NCI-H345 (cell line): ENCODE measurements around the gene MAGI2.

Experiments used
- DNase-seq: peaks from one replicate; lab custom pipeline; 2025; lab: John Stamatoyannopoulos, UW

MAGI2 gene

GRCh38 chr7:77989981-77990566 is 1463.4 kb downstream of the MAGI2 start:
- no peak for DNase-seq

GRCh38 chr7:77985974-77986339 is 1467.5 kb downstream of the MAGI2 start:
- DNase-seq, result no peak

DNA sequence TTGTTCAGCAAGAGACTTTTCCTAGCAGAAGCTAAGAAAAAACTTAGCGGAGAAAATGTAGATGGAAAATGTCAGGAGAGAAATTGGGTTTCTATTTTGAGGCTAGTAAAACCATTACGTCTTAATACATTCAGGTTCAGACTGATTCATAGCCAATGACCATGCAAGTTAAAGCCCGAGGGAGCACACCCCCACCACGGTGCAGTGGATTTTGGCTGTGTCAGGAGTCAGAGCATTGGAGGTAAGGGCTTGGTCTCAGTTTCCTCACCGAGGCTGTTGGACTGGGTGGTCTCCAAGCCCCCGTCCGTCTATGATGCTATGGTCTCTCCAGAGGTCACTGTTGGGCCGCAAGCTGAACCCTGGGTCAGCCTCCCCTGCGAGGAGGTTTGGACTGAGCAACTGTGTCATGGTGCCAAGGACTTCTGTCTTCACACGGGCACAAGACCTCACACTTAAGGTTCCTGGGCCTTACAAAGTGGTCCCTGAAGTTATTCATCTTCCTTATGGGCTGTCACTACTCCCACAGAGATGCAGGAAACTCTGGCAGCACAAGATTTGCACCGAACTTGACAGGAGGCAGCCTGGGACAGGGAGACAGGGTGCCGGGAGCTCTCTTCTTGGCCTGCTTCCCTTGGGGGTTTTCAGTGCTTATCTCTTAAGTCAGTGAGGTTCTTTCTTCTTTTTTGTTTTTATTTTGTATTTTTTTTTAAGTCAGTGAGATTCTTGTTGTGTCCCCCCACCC is 1468.1 kb downstream of the MAGI2 start:
- DNase-seq, result no peak

DNA sequence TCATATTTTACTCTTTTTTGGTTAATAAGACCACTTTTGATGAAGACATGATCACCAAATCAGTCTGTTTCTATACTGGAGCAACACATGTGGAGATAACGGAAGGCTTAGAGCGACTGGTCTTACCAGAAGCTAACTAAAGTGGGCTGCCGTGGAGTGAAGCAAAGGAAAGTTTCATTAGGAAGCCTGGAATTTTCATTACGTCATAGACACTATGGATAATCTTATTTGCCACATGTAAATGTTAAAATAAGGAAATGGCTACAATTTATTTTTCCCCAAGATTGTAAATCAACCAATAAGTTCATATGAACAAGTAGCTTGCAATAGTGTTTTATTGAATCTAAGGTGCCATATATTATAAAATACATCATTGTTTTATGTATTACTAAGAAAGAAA is 1469.5 kb downstream of the MAGI2 start:
- DNase-seq, result no peak

DNA sequence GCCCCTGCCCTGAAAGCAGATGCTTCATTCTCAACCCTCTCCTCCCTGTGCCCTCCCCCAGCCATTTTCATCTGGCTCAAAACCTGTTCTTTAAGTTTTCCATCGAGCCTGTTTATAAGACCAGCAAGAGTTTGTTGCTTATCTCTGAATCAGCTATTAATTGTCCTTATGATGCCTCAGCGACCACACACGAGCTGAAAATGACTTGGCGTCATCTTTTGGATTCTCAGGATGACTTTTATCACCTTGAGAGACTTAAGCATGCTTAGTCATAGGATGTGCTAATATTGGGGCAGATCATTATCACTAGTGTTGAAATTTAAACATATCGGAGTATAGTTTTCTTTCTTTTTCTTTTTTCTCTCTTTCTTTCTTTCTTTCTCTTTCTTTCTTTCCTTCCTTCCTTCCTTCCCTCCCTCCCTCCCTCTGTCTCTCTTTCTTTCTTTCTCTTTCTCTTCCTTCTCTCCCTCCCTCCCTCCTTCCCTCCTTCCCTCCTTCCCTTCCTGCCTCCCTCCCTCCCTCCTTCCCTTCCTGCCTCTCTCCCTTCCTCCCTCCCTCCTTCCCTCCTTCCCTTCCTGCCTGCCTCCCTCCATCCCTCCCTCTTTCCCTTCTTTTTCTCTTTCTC is 1470.4 kb downstream of the MAGI2 start:
- no peak for DNase-seq

- no peak for DNase-seq
Measured at GRCh38 chr7:77980087-77980713, 1473.3 kb downstream of the MAGI2 start.

GRCh38 chr7:77979219-77979618 is 1474.2 kb downstream of the MAGI2 start:
- no peak for DNase-seq

DNA sequence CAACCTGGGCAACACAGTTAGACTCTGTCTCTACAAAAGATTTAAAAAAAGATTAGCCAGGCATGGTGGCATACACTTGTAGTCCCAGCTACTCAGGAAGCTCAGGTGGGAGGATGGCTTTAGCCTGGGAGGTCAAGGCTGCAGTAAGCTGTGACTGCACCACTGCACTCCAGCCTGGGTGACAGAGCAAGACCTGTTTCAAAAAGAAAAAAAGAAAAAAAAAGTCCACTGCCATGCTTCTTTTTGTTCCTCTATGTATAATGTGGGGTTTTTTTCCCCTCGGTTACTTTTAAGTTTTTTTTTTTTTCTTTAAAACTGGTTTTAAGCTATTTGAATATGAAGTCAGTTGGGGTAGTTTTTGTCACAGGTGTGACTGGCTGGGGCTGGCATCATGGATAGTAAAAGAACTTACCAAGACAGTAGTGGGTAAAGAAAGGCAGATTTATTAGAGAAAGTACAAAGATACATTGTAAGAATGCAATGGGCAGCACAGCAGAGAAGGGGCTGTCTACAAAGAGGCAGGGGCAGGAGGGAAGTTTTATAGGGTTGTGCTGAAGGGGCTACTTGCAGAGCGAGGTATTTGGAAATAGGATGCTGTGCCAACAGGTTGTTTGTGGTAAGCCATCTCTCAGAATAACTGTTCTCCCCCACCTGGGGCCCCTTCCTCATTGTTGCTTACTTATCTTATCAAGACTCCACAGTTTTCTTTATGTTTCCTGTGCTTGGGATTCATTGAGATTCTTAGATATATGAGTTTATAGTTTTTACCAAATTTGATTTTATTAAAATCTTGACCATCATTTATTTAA is 1477.6 kb downstream of the MAGI2 start:
- no peak for DNase-seq

GRCh38 chr7:77971726-77972125 is 1481.7 kb downstream of the MAGI2 start:
- no peak for DNase-seq

DNA sequence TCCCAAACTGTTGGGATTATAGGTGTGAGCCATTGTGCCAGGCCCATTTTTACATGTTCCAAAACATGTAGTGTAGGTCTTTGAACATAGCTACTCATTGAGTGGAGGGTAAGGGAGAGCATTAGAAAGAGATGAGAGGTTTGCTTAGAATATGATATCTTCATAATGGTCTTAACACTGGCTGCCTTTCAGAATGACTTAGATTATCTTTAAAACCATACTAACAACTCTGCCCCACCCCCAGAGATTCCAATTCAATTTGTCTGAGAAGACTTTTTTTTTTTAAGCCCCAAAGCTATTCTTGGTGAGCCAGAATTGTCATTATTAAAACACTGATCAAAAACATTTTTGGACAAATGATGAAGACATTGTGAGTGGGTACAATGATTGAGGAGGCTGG is 1486.0 kb downstream of the MAGI2 start:
- DNase-seq, result no peak
